GM21423 (cell line): ENCODE results near the gene C4orf36.

Source experiments
- ATAC-seq: cut with Tn5 transposase; IDR thresholded peaks from one replicate; pipeline ENCODE4 v1.9.1; 2021; ENCODE audit warnings: mild to moderate bottlenecking, moderate library complexity; ENCODE audit not compliant: unreplicated experiment

C4orf36 gene

DNA sequence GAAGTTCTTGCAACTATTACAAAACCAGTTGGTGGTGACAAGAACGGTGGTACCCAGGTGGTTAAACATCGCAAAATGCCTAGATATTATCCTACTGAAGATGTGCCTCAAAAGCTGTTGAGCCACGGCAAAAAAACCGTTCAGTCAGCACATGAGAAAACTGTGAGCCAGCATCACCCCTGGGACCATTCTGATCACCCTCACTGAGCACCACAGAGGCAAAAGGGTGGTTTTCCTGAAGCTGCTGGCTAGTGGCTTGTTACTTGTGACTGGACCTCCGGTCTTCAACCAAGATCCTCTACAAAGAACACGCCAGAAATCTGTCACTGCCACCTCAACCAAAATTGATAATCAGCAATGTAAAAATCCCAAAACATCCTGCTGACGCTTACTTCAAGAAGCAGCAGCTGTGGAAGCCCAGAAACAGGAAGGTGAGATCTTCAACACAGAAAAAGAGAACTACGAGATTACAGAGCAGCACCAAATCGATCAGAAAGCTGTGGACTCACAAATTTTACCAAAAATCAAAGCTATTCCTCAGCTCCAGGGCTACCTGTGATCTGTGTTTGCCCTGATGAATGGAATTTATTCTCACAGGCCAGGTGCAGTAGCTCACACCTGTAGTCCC is 21.7 kb downstream of the C4orf36 start:
- no peak for ATAC-seq

DNA sequence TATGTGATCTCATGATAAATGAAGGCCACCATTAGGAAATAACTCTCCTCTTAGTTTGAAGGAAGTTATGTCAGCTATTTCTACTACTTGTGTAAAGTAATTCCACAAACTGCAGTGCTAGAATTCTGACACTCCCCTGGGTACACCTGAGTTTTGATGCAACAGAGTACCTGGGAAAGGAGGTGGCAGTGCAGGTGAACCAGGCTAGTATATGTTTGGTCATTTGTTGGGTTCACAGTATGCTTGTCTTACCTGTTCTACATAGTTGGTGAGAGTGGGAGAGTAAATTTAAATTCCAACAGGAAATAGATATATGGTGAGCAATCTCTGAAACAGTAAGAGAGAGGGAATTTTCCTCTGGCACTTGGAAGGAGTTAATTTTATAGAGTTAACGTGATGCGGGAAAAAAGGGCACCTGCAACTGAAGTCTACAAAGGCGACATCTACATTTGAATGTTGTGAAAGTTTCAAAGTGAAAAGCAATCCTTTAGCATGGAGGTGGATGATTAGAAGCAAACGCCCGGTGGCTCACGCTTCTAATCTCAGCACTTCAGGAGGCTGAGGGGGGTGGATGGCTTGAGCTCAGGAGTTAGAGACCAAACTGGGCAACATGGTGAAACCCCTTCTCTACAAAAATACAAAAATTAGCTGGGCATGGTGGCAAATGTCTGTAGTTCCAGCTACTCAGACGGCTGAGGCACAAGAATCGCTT is 34.7 kb downstream of the C4orf36 start:
- ATAC-seq = no peak

DNA sequence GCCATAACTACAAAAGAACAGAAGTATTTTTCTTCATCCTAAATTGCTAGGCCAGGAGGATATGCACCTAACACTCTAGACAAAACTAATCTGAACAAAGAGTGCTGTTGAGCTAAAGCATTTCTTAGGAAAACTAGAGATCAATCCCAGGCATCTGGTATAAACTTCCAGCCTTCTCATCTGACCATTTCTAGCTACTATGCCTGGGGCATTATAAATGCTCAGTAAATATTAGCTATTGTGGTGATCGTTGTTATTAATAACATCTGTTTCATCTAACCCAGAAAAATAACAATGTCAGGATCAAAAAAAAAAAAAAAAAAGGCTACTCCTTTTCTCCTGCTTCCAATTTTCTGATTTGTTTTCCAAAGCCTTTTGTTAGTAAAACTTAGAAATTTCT is 35.3 kb downstream of the C4orf36 start:
- ATAC-seq = no peak

DNA sequence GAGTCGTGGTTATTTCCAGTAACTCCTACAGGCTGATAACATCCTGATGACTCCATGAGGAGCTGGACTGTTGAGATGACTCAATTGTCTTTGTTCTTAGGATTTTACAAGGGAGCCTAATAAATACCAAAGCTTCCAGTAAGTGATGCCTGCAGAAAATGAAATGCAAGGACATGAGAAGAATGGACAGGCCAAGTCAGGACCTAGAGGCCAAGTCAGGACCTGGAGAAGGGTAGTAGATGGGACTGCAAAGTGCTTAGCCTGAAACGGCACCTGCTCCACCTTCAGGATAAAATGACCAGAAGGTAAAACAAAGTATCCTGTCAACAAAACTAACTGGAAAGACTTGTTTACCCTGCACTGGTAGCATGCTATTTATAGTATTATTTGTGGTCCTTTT is 36.6 kb downstream of the C4orf36 start:
- no peak for ATAC-seq

DNA sequence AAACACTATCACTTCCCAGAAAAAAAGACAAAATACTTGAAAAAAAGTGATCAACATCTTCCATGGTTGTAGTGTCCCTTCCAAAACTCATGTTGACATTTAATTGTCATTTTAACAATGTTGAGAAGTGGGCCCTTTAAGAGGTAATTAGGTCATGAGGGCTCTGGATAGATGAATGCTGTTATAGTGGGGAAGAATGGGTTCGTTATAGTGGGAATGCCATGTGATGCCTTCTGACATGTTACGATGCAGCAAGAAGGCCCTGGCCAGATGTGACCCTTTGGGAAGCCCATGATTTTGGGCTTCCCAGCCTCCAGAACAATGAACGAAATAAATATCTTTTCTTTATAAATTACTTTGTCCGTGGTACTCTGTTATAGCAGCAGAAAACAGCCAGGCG is 39.0 kb downstream of the C4orf36 start:
- no peak for ATAC-seq

DNA sequence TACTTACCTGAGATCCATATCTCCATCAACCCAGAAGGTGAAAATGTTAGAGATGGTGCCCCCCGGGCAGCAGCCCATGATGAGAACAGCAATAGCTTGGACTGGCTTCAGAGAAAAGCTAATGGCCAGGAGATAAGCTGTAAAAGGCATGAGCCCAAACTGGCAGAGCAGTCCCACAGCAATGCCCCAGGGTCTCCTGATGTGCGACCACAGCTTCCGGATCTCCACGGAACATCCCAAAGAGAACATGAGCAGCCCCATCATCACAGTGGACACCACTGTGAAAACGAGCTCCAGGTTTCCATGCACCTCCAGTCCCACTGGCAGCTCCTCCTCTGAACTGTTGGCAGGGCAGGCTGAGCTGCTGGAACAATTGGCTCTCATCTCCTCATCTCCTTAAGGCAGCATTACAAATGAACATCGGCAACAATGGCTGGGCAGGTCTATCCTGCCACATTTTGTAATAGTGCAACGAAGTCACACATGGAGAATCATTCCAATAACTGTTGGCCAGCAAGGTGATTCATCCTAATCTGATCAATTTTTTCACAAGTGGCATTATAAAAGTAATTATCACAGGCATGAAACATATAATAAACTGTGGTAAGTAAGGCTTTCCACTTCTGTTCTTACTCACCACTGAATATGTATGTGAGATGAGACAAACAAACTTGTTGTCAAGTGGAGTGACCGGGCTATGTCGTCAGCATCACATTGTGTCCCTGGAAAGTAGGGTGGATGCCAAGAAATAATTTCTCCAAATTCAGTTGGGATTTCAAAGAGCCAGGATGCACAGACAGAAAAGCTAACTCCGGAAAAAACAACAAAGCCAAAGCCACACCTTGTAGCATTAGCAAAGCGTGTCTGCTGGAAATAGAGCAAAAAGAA is 43.2 kb downstream of the C4orf36 start, which contains the start of gene SLC10A6:
Gene SLC10A6 (minus strand): TSS at position 653 of the 888 bp plus-strand sequence. CDS start 269 bp downstream, at position 384.
- ATAC-seq = no peak

DNA sequence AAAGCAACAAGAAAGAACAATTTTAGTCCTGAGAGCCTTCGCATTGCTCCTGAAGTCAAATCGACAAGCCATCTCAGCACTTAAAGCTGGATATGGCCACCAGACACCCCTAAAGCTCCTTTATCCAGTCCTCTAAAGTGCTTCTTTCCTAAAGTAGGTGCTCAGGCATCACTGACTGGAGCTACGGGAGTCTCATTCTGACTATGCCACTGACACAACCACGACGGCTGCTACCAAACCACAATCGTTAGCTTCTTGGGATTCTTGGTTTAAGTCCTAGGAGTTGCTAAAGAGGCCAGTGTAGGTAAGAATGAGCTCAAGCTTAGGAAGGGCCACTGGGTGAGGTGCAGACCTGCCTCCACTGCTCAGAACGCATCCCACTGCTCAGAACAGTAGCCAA is 44.1 kb downstream of the C4orf36 start:
- no peak for ATAC-seq

DNA sequence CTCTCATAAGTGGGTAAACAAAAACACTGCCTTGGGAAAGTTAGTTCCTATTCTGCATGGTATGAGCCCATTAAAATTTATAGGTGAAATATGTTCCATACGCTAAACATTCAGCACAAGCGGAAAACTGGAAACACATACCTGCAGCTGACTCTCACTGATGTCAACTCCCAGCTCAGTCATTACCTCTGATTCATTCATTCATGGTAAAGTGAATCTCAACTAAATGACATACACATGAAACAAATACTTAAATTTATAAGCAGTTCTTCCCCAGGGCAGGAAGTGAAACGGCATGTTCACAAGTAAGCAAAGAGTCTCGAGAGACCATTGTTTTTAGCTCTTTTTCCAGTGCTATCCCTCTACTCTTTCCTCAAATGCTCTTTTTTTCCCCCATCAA is 44.7 kb downstream of the C4orf36 start:
- no peak for ATAC-seq

DNA sequence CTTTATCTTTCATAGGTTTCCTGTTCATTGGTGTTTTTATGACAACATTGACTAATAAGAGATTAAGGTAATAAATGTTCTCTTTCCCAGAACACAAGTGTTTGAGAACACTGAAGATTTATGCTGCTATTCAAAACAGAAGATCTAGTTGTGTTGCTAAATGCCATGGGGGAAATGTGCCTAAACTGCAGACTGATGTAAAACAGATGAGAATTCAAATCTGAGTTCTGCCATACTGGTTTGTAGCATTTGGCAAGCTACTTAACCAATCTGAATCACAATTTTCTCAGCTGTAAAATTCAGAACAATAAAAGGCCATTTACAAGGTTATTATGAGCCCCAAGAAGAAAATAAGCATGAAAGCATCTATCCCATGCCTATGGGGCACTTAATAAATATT is 45.3 kb downstream of the C4orf36 start:
- no peak for ATAC-seq

DNA sequence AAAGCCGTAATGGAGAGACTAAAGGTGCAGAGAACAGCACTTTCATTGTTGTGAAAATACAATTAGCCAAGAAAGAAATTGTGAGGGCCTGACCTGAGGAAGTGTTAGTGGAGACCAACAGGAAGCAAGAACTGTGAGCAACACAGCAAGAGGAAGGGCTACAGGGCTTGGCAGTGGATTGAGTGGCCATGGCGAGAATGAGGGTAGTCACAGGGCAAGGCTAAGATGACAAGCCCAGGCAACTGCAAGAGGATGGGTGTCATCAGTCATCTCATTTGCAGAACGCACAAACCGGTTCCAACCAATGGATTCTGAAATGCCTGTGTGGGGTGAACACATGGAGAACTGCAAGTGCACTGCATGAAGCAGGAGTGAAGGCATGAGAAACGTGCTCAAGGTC is 46.6 kb downstream of the C4orf36 start:
- ATAC-seq = no peak

DNA sequence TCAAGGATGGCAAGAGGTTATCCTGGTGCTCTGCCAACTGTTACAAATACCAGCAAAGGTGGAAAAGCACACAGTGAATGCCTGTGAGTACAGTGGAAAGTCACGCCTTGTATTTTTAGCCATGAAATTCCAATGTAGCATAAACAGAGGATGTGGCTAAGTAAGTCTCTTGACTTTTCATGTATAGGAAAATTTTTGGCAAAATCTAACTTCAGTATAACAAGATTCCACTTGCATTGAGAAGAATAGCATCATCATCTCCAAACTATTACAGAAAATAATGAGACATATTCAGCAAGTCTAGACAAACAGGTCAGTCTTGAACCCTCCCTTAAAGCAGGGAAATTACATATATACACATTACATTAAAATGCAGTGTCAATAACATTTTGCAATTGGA is 50.9 kb downstream of the C4orf36 start:
- ATAC-seq = no peak

DNA sequence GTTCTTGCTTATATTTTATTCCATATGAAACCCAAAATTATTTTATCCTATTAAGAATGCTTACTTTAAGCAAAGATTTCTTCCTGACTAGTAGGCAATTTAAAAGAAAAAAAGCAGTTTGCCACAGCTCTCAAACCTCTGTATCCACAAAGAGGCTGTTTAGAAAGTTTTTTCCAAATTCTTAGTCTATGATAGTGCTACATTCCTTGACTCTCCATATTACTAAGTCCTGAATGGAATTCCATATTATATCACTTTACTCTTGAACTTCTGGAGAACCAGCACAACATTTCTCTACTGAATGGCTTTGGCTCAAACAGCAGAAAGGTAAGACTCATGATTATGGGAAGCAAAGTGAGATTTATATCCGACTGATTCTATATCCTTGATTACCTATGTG is 51.4 kb downstream of the C4orf36 start:
- ATAC-seq = no peak

DNA sequence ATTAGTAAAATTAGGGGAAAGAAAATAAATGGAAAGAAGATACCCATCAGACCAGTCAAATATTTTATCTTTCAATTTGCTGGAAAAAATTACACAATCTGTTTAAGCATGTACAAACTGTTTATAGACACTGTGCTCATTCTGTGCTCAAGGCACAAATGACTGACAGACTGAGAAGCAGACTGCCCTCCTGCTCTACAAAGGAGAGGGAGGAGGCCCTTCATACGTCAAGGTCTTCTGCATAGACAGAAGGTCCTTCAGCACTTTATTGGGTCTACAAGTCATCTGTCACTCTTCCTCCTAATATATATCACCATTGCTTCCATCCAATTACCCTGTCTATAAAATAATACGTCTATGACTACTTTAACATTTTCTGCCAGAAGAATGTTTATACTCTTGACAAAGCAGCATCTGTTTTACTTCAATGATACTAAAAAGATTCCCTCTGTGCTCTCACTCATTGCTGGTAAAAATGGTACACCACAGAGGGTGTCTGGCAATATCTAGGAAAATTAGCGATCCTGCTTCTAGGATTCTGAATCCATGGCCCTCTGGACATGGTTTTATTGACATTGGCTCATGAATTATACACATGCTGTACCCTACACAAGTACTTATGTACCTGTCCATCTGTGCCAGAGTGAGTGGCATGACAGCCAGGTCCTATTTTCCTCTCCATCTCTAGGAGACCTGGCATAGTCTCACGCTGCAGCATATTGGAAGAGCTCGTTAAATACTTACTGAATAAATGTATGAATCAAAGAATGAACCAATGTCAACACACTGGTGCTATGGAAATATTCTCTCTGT is 54.3 kb downstream of the C4orf36 start:
- ATAC-seq = no peak

DNA sequence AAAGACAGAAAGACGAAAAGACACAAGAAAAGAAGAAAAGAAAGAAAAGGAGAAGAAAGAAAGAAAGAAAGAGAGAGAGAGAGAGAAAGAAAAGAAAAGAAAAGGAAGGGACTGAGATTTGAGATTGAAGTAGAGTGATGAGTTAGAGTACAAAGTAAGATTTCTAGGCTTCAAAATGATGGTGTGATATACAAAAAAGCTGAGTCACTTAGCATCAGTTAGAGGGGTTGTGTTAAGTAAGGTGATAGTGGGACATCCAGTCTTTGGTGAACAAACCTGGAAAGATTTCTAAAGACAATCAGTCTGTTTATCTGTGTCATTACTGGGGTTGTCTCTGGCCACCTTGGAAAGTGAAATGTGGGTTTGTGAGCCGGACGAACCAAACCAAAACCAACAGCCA is 56.5 kb downstream of the C4orf36 start:
- no peak for ATAC-seq

DNA sequence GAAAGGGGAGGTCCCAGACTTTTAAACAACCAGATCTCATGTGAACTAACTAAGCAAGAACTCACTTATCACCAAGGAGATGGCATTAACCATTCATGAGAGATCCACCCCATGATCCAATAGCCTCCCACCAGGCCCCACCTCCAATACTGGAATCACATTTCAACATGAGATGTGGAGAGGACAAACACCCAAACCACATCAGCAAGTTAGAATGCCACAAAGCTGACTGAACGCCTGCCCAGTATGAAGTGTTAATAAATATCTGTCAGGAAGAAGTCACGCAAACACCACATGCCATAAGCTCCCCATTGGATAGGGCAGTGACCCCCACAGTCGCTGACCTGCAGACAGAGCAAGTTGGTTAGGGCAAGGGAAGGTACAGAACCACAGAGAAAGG is 57.3 kb downstream of the C4orf36 start:
- no peak for ATAC-seq

DNA sequence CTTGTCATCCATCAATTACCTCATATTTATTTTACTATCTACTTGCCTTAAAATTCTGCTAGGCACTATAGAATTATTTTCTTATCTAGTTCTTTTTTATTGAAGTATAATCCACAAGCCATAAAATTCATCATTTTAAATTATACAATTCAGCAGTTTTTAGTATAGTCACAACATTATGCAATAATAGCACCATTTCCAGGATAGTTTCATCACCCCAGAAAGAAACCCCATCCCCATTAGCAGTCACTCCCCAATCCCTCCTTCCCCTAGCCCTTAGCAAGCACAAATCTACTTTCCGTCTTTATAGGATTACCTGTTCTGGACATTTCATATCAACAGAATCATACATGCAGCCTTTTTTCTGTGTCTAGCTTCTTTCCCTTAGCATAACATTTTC is 58.6 kb downstream of the C4orf36 start:
- no peak for ATAC-seq

DNA sequence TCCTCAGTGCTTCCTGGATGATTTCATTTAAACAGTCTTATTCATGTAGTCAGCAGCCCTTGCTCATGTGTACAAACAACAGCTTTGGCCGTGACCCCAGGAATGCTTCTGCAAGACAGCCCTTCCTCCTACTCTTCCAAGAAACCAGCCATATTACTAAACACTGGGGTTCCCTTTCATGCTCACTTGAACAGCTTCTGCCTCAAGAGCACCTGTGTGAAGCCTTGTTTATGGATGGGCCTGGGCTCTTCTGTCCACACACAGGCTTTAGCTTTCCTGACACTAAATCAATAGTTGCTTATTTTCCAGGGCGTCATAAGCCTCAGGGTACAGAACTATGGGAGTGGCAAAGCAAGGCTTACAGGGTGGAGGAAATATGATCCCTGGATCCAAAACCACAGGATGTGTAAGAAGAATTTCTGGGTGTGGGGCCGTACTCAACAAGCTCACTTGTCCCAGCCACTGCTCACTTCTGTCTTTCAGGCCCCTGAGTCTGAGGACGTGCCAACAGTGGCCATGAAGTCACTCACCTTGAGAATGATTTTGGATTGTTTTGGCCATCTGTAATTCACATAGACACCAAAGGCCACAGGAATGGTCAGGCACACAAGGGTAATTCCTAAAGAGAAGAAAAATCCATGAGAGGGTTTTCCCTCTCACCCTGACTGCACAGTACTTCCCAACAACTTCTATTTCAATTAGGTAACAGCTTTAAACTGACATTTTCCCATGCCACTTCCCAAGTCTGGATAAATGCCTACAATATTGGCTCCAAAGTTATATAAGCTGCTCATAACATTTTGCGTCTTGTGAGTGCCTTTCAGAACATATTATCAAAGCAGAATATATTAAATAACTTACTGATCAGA is 60.7 kb downstream of the C4orf36 start:
- no peak for ATAC-seq
